SHP77 (cell line): ENCODE data around the gene FKBP1A.
"Not testable (repeated sequence)": the region's sequence is repeated elsewhere in the genome, so short reads cannot be mapped to it uniquely, and the experiment has no call there.

ENCODE experiments used
- DNase-seq, 2 experiments: peaks; one replicate each; lab custom pipeline; 2025; lab: John Stamatoyannopoulos, UW

Gene FKBP1A

DNA sequence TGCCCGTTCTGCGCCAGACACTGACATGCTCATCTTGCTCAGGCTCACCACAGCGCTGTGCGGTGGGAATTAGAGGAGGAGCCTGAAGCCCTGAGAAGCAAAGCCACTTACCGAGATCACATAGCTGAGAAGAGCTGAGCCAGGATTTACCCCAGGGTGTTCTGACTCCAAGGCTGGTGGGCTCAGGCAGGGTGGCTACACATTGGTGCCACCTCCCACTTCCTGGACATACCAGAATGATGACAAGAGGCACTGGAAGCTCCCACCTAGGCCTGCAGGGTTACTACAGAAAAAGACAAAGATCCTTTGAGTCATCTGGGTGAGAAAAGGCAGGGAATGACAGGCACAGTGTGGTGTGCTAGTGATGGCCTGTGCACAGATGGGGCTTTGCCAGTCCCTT is 24.4 kb upstream of the FKBP1A start:
- no peak for DNase-seq

DNA sequence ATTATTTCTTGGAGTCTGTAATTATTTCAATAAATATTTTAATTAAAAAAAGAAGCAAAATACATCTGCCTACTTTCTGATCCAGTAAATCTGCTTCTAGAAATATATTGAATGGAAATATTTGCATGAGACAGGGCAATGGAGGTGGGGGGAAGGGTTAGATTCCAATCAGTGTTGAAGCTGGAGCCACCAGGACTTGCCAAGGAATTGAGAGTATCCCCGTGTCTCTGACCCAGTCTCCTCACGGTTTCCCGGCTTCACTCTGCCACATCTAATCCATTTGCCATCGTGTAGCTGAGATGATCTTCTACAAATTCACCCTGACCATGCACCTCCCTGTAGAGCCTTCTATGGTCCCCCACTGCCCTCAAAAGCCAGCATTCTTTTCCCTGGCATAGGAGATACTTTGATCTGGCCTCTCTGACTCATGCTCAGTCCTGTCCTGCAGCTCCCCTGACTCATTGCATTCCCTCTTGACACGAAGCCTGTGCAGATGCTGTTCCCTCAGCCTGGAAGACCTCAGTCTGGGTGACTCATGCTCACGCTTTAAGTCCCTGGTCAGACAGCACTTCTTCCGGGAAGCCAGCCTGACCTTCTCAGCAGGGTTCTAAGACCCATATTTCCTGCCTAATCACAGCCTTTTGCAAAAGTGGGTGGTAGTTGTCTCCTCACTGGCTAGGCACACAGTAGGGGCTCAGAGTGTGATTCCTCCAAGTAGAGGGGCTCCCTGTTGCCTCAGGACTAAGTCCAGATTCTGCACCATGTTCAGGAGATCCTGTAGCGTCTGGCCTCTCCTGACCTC is 23.0 kb upstream of the FKBP1A start:
- peak in 1 of 2 experiments; percentile 33 for DNase-seq

DNA sequence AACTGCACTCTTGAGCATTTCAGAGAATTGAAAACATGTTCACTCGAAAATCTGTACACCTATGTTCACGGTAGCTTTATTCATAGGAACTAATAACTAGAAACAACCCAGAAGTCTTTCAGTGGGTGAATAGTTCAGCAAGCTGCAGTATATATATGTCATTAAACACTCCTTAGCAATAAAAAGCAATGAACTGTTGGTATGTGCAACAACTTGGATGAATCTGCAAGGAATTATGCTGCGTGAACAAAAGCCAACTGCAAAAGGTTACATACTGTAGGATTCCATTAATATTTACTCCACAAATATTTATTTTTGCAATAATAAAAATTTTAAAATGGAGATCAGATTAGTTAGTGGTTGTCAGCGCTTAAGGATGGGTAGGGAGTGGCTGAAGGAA is 22.1 kb upstream of the FKBP1A start:
- no peak for DNase-seq

DNA sequence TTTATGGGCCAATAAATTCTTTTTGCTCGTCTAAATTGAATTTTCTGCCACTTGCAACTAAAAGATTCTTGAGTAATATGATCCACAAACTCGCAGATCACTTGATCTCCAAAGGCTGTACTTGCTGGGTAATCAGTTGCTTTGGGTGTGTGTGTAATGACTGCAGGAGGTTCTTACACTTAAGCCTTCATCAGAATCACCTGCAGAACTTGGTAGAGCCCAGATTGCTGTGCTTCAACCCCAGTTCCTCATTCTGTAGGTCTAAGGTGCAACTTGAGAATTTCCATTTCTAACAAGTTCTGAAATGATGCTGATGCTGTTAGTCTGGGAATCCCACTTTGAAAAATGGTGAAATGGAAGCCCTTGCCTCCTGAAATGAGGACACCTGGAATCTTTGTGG is 12.9 kb upstream of the FKBP1A start:
- no peak for DNase-seq

DNA sequence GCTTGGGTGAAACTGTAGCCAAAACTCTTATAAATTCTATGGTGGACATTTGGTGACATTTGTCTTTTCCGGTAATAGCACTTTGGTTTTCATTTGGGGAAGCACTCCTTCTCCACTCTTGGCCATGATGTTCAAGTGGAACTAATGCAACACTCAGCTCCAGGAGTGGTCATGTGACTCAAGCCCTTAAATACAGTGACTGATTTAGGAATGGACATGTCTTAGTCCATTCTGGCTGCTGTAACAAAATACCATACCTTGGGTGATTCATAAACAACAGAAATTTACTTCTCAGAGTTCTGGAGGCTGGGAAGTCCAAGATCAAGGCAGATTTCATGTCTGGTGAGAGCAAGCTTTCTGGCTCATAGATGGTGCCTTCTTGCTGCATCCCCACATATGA is 10.8 kb upstream of the FKBP1A start:
- DNase-seq = no peak

DNA sequence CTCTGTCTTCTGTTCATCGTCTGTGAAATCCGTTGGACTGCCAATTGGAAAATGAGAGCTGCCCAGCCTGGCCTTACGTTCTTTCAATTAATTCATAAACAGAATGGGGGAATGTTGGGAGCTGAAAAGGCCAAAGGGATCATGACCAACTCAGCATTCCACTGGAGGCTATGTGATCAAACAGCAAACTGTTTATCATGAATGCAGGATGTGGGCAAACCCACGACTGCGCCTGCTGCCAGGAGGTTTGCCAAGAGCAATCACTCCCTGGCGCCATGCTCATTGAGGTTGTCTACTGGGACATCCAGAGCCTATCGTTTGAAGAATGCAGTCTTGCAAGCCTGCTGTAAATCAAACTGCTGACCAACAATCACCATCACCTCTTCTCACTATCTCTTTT is 9.3 kb upstream of the FKBP1A start:
- no peak for DNase-seq

DNA sequence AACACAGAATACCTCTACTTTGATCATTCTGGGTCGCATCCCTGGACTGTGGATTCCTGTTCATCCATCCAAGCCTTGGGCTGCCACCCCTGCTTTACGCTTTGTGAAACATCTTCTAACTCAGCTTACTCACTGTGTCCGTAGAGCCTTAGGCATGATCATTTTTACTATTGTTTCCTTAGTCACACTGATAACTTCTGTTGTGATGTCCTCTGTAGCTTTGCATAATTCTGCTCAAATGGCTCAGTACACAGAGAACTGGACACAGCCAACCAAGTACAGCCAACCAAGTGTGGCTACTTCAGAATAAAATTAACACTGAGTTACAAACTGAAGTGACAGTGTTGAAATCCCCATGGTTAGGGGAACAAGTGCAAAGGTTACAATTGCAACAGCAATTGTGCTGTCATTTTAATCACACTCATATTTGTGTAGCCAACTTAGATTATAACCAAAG is 8.6 kb upstream of the FKBP1A start:
- no peak for DNase-seq

DNA sequence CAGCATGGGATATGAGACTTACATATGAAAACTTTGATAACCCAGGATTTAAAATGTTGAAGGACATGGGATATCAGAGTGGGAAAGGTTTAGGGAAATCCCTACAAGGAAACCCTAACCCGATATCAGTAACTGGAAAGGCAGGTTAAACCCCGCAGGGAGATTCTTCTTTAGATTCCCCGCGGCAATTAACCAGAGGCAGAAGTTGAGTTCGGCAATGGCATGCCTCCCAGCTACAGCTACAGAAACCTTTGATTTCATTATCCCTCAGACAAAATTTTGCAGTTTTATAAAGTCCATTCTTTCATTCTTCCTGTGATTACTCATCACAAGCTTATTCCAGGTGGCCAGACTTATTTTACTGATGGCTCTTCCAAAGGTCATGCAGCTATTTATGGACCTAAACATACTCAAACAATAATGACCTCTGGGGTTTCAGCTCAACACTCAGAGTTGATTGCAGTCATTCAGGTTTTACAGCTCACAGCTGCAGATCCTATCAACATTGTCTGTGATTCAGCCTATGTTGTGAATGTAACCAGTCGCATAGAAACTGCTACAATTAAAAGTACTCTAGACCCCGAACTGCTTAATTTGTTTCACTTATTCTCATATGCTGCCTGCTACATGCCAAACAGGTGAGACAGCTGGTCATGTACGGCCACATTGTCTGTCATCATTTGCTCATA is 7.0 kb upstream of the FKBP1A start:
- peak; percentile 48 to 50 for DNase-seq

DNA sequence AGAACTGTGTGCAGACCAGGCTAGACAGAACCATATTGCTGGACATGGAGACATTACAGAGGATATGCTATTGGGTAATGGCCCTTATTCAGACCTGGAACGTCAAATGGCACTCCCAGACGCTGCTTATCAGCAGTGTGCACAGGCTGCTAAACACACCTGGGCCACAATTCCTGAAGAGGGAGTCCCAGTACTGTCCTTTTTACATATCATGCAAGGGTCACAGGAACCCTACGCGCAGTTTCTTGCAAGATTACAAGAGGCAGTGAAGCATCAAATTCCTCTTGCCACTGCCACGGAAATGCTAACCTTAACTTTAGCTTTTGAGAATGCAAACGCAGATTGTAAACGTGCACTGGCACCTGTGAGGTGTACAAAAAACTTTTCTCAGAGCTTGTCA is 5.3 kb upstream of the FKBP1A start:
- not testable (repeated sequence) for DNase-seq

DNA sequence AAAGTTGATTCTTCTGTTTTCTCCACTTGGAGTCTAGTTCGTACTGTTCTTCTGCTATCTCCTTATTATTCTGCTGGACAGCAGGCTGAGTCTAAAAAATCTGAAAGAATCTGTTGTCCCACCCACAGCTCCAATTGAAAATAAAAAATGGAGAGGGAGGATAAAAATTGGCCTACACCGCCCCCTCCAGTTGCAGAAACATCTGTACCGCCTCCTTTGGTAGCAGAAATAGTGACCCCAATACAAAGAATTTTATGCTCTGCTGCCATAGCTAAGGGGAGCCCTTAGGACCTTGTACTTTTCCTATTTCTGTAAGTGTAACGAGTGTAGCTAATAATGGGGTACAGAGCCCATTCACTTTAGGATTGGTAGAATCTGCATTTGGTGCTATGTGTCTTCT is 4.9 kb upstream of the FKBP1A start:
- no peak for DNase-seq

DNA sequence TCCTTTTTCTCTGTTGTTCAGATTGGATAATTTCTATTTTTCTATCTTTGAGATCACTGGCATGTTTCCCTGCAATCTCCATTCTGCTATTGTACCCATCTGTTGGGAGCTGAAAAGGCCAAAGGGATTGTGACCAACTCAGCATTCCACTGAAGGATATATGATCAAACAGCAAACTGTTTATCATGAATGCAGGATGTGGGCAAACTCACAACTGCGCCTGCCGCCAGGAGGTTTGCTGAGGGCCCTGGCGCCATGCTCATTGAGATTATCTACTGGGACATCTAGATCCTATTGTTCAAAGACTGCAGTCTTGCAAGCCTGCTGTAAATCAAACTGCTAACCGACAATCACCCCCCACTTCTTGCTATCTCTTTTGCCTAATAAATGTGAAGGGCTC is 3.8 kb upstream of the FKBP1A start:
- no peak for DNase-seq

DNA sequence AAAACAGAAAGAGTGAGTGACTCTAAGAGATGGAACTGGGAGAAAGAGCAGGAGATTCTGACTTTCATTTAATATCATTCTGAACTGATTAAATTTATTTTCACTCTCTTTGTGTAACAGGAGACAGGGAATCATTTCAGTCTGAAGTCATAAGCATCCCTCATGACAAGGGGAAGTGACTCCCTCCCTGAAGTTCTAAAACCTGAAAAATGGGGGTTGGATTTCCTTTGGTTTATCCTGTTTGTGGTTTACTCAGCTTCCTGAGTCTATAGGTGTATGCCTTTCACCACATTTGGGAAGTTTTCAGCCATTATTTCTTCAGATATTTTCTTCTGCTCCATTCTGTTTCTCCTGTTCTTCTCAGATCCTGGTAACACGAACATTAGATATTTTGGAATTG is 3.4 kb upstream of the FKBP1A start:
- no peak for DNase-seq

DNA sequence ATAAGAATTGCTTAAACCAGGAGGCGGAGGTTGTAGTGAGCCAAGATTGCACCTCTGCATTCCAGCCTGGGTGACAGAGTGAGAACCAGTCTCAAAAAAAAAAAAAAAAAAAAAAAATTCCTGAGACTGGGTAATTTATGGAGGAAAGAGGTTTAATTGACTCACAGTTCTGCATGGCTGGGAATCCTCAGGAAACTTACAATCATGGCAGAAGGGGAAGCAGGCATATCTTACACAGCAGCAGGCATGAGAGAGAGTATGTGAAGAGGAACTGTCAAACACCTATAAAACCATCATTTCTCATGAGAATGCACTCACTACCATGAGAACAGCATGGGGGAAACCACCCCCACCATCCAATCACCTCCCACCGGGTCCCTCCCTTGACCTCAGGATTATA is 1.8 kb upstream of the FKBP1A start:
- DNase-seq = no peak

DNA sequence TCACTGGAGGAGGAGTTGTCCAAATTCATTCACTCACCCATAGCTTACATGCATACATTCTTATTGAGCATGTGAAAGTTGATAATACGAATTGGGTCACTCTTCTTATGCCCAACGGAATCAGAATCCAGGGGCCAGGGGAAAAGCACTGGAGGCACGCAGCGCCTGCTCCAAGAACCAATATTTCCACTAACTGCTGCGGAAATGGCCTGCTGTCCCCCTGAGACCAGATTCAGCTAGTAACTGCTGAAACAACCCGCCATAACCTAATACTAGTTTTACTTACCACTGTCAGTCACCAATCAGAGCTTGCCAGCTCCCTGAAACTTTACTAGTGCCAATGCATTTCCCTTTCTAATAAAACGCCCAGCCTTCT is 641 bp upstream of the FKBP1A start:
- no peak for DNase-seq

DNA sequence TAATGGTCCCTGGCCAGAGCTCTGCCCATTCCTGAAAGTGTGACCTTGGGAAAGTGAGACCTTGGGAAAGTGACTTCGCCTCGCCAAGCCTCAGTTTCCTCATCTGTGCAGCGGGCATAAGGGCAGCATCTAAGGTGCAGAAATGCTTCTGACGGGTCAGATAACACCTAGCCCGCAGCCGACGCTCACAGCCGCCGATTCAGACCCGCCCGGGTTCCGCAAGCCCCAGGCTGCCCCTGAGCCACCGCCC is 486 bp downstream of the FKBP1A start:
- no peak for DNase-seq

DNA sequence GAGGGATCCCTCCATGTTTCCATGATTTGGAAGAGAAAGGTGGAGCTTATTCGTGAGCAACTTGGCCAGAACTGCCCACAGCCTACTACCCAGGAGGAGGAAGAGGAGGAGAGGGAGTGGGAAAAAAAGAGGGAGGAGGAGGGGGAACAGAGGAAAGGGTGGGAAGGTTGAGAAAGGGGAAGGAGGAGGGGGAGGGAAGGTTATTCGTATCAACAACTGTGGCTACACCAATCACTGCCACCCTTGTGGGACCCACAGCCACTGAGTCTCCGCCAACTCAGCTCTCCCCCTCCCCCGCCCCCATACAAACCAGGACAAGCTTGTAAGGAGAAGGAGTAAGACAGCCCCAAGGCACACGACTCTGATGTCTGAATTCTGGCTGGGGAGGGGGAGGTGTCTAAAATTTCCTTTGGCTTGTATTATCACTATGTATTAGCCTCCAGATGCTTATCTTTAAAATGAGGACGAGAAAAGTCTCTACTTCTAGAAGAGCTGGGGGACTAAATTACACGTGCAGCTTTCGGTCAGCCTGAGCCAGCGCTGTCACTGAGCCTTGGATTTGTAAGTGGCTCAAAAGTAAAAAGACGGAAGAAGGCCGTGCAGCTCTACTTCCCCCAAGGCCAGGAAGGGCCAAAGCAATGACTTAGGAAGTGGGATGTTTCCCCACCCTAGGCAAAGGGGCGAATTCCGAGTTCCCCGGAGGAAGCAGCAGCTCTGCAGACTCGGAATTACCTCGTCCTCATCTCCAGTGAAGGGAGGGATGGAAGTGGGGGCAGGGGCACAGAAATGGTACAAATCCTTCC is 1.0 kb downstream of the FKBP1A start:
- DNase-seq = no peak

DNA sequence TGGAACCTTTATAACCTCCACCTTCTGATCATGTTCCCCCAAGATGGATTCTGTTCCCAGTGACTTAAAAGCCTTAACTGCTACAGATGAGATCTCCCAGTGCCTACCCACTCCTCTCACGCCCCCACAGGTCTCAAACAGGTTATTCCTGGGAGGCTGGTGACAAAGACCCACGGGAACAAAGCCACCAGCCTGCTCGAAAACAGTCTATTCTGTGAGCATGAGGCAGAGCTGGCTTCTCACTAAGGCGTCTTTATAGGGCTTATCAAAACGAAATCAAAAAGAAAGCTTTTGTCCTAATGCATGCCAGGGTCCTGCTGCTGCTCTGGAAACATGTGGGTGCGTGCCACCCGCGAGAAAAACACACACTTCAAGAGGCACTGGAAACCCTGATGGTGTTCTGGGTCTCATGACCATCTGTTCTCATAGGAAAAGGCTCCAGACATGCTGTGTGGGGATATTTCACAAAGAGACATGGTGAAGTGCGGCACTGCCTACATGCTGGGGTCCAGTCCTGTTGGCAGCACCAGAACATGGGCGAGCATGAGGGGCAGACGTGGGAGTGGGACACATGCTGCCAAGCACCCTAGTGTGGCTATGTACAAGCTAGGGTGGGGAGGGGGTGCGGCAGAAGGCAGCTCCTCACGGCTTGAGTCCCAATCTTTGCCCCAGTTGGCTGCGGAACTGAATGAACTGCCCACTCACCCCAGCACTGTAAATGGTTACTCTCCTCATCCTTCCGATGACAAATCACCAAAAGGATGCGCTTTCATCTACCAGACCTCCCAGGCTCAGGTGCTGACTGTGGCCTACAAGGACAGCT is 2.1 kb downstream of the FKBP1A start:
- no peak for DNase-seq

DNA sequence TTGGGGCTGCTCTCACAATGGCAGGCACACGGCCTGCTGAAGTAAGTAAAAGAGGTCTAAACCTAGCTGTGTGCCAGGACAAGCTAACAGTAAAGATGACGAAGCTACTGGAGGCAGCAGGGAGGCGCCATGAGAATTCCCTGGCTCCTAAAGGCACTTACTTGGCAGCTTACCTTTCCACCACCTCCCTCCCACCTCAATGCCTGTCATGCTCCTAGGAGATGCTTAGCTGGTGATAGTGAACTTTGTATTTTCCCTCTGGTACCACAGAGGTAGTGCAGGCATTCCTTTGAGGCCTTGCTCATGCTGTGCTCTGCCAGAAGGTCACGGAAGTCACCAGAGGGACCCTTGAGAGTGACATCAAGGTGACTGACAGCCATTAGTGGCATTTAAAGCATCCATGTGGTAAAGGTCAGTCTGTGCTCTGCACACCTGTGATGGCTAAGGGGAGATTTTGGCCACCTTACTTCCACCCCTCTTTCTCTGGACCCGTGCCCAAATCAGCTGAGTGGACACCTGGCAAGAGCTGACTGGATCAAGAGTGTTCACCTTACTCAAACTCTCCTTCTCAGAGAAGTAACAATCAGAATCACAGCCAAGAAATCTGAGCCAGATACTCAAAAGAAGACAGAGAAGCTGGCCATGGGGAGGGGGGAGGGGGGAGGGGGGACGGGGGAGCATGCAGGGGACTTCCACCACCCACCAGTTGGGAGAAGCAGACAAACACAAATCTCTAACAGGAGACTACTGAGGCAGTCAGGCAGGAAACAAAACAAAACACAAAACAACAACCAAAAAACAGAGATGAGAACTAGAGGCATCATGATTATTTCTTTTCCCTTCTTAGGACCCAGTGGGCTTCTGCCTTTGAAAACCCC is 2.9 kb downstream of the FKBP1A start:
- DNase-seq = no peak

DNA sequence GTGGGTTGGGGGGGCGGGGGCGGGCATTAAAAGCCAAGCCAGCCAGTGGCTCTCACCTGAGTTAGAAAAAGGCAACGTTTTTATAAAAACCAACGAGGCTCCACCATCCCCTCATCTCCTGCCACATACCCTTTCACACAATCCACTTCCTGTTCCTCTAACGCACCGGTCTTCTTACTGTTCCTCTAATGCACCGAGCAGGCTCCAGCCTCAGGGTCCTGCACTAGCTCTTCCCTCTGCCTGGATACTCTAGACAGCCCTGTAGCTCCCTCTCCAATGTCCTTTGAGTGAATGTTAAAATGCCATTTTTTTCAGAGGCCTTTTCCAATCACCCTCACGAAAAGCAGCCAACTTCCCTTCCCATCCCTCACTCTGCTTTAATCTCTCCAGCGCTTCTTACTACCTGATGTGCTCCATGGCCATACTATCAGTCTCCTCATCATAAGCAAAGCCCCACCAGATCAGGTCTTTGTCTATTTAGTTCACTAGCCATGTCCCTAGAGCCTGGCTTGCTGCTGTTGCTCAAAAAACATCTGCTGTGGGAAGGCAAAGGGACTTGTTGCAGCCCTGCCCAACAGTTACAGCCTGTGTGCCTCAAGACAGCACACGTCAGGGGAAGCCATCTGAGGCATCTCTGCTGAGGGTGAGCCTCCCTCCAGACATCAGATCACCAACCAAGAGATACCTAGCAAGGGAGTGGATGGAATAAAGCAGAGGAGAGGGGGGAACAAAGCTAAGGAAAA is 3.9 kb downstream of the FKBP1A start:
- no peak for DNase-seq

DNA sequence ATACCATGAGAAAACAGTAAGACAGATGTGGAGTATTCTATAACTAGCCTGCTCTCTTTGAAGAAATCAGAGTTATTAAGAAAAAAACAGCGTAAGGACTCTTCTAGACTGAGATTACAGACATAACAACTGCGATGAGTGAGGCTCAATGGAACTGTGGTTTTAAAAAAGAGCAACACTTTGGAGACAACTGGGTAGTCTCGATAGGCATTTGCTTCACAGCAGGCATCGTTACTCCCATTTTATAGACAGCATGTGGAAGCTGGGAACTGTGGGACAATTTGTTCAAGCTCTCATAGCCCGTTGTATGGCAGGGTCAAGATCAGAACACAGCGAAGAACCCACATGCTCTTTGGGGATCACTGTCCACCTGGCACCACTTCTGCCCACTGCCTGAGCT is 4.6 kb downstream of the FKBP1A start:
- no peak for DNase-seq

DNA sequence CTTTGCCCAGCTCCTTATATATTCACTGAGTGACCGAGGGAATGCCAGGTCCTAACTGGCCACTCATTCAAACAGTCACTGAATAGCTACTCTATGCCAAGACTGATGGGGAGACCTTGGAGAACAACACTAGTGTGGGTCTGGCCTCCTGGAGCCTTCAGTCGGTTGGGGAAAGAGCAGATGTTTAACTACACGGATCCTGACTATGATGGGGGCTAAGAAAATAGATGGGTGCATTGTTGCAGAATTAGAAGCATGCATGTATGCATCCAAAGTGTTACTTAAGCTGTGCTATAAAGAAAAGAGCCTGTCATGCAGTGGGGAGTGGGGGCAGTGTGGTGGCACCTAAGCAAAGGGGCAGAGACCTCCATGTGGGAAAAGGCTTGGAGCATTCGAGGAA is 6.5 kb downstream of the FKBP1A start:
- no peak for DNase-seq
